Measurements from ENCODE around the gene PLA2G2C. TPM values are rescaled to one million over a fixed set of nuclear protein-coding genes. Genes with fewer than 3 reads are reported as not detected.
A peak's percentile ranks its signal among the peaks of the same experiment; 100 is the strongest.

Gene PLA2G2C
- total and polyA plus RNA-seq, 9 donors: 0.02 TPM; not detected in 8

DNA sequence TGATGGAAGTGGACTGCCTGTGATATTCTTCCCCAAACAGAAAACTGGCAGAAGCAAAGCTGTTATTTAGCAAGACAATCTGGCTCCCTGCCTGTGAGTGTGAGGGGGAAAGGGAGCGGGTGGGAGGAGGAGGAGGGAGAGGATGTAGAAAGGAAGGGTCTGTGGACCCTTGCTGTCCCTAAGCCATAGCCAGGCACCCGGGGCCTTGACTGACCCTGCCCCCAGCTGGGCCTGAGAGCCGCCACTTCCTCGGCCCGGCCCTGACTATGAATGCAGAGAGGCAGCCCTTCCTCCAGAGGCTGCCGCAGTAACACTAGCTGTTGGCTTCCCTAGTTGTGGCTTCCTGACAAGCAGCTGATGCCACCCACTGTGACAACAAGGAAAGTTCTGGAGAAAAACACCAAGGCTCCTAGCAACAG, 33.3 kb downstream of the PLA2G2C start:
- H3K4me3 ChIP-seq: no peak overlapping the region
- 72 to 78% (median 72%) methylated on average over 6 of the region's 6 CpGs for WGBS, 3 donors
- H3K36me3 ChIP-seq: no peaks in the 10 kb centered on the region
- H3K27me3 ChIP-seq: no peaks in the 10 kb centered on the region
- no peak for DNase-seq
- intact Hi-C loops (cut with DNase I): loop anchor here in 3 of 4 donors (1.0 to 5.0 kb wide), 6 partner anchors 56 to 236 kb away; no protein-coding TSS in a partner anchor
- no peaks in the 10 kb centered on the region for H3K9me3 ChIP-seq
- H3K4me1 ChIP-seq (ENCODE audit: insufficient read depth): peaks cover 3% of the 10 kb centered on the region
- no peak overlapping the region for H3K27ac ChIP-seq
- TF ChIP-seq POLR2A (IDR thresholded peaks at IDR 0.05): no peak
- TF ChIP-seq EP300 (IDR thresholded peaks at IDR 0.05): no peak
- TF ChIP-seq, protein P1, sequence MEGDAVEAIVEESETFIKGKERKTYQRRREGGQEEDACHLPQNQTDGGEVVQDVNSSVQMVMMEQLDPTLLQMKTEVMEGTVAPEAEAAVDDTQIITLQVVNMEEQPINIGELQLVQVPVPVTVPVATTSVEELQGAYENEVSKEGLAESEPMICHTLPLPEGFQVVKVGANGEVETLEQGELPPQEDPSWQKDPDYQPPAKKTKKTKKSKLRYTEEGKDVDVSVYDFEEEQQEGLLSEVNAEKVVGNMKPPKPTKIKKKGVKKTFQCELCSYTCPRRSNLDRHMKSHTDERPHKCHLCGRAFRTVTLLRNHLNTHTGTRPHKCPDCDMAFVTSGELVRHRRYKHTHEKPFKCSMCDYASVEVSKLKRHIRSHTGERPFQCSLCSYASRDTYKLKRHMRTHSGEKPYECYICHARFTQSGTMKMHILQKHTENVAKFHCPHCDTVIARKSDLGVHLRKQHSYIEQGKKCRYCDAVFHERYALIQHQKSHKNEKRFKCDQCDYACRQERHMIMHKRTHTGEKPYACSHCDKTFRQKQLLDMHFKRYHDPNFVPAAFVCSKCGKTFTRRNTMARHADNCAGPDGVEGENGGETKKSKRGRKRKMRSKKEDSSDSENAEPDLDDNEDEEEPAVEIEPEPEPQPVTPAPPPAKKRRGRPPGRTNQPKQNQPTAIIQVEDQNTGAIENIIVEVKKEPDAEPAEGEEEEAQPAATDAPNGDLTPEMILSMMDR (IDR thresholded peaks at IDR 0.05): no peak

DNA sequence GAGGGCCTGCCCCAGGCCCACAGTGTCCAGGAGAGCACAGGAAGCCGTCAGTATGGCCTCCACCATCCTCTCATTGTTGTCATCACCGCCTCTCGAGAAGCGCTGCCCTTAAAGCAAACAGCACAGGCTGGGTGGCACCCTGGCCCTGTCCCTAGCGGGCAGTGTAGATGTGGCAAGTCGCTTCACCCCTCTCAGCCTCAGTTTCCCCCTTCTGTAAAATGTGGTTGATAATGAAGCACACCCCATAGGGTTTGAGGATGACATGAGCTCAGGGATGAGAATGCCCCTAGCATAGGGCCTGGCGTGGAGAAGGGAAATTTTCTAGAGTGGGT, 33.8 kb downstream of the PLA2G2C start:
- no peaks in the 10 kb centered on the region for H3K27me3 ChIP-seq
- no peaks in the 10 kb centered on the region for H3K36me3 ChIP-seq
- intact Hi-C loops (cut with DNase I): loop anchor here in 3 of 4 donors (1.0 to 5.0 kb wide), 6 partner anchors 55 to 235 kb away; no protein-coding TSS in a partner anchor
- H3K4me1 ChIP-seq (ENCODE audit: insufficient read depth): peaks cover 3% of the 10 kb centered on the region
- no peaks in the 10 kb centered on the region for H3K9me3 ChIP-seq
- no peak overlapping the region for H3K4me3 ChIP-seq
- TF ChIP-seq EP300 (IDR thresholded peaks at IDR 0.05) (no peak), POLR2A (IDR thresholded peaks at IDR 0.05) (no peak)
- TF ChIP-seq, protein P1 (IDR thresholded peaks at IDR 0.05): no peak
- WGBS, 3 donors: 57 to 72% (median 57%) methylated on average over 7 of the region's 7 CpGs
- no peak overlapping the region for H3K27ac ChIP-seq
- no peak for DNase-seq

DNA sequence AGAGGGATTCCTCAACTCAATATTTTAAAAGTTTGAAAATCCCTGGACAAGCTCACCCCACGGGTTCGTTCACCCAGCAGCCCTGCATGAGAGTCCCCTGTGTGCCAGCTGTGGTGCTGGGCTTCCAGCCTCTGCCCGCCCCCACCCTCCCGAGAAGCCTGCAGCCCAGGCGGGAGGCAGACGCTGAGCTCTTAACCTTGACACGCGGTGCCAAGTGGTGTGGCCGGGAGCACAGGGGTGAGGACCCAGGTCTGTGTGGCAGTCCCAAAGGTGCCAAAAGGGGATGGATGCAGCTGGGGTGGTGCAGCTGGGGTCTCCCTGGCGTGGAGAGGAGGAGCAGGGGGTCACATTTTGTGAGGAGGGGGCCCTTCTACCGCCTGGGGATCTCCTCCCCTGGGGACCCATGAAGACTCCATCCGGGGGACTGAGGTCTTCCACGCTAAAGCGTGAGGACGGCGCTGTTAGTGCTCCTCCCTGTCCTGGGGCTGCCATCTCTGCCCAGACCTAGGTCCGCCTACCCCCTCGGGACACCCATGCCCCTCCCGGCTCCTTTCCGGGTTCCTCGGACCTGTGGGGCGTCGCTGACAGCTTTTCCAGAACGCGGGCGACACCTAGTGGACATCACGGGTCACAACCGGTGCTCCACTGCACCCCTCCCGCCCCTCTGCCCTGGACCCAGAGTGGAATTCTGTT, 34.3 kb downstream of the PLA2G2C start:
- Histone ChIP-seq H3K27me3 (no peaks in the 10 kb centered on the region), H3K4me3 (peak overlapping the region; percentile 17), H3K27ac (peak overlapping the region in 1 of 2 donors; percentile 43), H3K36me3 (no peaks in the 10 kb centered on the region), H3K9me3 (no peaks in the 10 kb centered on the region), H3K4me1 (ENCODE audit: insufficient read depth) (peaks cover 3% of the 10 kb centered on the region)
- intact Hi-C loops (cut with DNase I): loop anchor here in 3 of 4 donors (1.0 to 5.0 kb wide), 6 partner anchors 55 to 235 kb away; no protein-coding TSS in a partner anchor
- DNase-seq: peak; percentile 85 to 94 (median 90)
- WGBS, 3 donors: 2 to 5% (median 3%) methylated on average over 24 to 29 of the region's 29 CpGs
- TF ChIP-seq POLR2A (IDR thresholded peaks at IDR 0.05) (no peak), EP300 (IDR thresholded peaks at IDR 0.05) (no peak)
- TF ChIP-seq, protein P1 (IDR thresholded peaks at IDR 0.05): peak; percentile 84 to 99 (median 97)

DNA sequence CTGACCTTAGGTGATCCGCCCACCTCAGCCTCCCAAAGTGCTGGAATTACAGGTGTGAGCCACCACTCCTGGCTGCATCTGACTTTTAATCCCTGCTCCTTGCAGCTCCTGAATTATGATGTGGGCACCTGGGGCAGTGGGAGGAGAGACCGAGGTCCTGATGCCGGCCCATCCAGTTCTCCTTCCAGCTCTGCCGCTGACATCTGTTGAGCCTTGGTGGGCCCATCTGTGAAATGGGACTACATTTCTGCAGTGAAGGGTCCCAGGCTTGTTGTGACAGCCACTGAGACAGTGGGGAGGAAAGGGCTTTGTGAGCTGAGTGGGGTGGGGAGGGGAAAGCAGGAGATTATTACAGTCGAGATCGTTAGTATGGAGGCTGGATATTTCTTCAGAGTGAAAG, 35.3 kb downstream of the PLA2G2C start:
- intact Hi-C loops (cut with DNase I): loop anchor here in 2 of 4 donors (5.0 kb wide), 3 partner anchors 54 to 234 kb away; no protein-coding TSS in a partner anchor
- 86 to 89% (median 87%) methylated on average over 6 of the region's 6 CpGs for WGBS, 3 donors
- no peaks in the 10 kb centered on the region for H3K36me3 ChIP-seq
- no peak overlapping the region for H3K4me3 ChIP-seq
- no peak overlapping the region for H3K27ac ChIP-seq
- no peaks in the 10 kb centered on the region for H3K27me3 ChIP-seq
- H3K9me3 ChIP-seq: no peaks in the 10 kb centered on the region
- H3K4me1 ChIP-seq (ENCODE audit: insufficient read depth): peaks cover 3% of the 10 kb centered on the region
- TF ChIP-seq EP300 (IDR thresholded peaks at IDR 0.05) (no peak), POLR2A (IDR thresholded peaks at IDR 0.05) (no peak)
- TF ChIP-seq, protein P1 (IDR thresholded peaks at IDR 0.05): no peak
- DNase-seq: peak in 1 of 5 donors; percentile 20
